T47D (cell line): ENCODE measurements around the gene BCCIP.

Experiments
- DNase-seq, 2 experiments: peaks; one replicate each; pipeline versions ENCODE4 v3.0.0 to v3.0.0-alpha.2; 2011 to 2012; ENCODE audit warnings: low read depth in 1 of 2, low spot score in 1 of 2
- JUND ChIP-seq: IDR thresholded peaks from 2 replicates; pipeline ENCODE4 v1.6.1; 2012; ENCODE audit warnings: low read depth
- in situ Hi-C: cut with HindIII; loops from 2 replicates; pipeline ENCODE4 v1.10.0; 2016; ENCODE audit warnings: low sequenced_read_pairs, low pct_unique_long_range_greater_than_20kb

BCCIP gene

DNA sequence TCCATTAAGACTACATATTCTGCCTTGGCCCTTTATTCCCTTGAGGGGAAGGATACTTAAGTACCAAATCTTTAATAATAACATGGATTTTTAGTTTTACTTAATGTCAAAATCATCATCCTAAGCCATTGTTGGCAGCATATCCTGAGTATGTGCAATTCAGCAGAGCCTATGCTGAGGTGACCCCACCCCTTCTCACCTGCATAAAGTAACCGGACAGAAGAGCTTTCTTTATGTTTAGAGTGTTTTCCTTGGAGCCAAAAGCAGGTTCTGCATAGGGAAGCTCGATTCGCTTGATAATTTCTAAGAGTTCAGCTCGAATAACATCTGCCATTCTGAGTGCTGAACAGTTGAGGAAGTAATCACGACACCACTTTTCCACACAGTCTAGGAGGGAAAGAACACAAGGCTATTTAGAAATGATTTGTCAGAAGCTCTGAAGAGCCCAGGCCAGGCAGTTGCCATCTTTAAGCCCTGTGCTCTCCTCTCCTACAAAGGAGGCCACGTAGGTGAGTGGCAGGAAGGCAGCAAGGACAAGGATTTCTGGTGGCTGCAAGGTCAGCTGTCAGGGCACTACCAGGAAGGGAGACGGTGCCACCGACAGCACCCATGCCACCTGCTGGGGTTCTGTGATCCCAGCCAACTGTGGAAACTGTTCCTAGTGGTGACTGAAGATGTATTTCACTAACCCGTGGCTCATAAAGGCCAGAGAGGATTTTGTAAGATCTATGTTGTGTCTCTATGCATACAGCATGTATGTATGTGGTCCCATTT lies 15.6 kb downstream of the BCCIP start:
- TF ChIP-seq JUND: no peak
- in situ Hi-C loops: no loop called here
- no peak for DNase-seq

- in situ Hi-C loops: no loop called here
- TF ChIP-seq JUND: no peak
- DNase-seq: no peak
Measured at GRCh38 chr10:125840406-125840805, 17.1 kb downstream of the BCCIP start.

GRCh38 chr10:125840955-125841354 lies 17.6 kb downstream of the BCCIP start:
- no peak for DNase-seq
- in situ Hi-C loops: no loop called here
- TF ChIP-seq JUND: no peak

DNA sequence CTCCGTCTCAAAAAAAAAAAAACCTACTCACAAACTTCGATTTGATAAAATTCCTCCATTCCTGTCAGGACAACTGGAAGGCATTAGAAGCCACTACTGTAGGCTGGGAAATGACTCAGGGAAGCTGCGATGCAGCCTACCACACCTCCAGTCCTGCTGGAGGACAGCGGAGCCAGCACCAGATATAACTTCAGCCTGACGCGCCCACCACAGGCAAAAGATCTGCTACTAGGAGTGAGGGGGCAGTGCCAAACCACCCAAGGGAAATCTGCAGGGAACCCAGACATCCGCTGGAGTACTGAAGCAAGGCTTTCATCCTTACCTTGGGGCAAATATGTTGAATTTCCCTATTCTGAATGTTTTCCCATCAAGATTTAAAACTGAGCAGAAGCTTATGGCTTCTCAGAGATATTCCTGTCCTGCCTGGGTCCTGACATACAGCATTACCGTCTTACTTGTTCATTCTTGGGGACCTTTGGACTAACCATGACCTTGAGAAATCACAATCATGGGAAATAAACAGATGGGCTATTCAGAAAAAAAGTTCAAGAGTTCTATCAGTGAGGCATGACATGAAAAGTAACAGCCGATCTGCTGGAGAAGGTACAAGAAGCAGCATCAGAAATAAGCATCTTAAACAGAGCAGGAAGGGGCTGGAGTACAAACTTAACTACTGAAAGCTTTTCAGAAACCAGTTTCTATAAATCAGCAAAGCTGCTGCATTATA lies 20.4 kb downstream of the BCCIP start:
- in situ Hi-C loops: no loop called here
- no peak for DNase-seq
- no peak for TF ChIP-seq JUND

- TF ChIP-seq JUND: no peak
- in situ Hi-C loops: no loop called here
- DNase-seq: no peak
Measured at GRCh38 chr10:125844751-125845221, 21.4 kb downstream of the BCCIP start.

DNA sequence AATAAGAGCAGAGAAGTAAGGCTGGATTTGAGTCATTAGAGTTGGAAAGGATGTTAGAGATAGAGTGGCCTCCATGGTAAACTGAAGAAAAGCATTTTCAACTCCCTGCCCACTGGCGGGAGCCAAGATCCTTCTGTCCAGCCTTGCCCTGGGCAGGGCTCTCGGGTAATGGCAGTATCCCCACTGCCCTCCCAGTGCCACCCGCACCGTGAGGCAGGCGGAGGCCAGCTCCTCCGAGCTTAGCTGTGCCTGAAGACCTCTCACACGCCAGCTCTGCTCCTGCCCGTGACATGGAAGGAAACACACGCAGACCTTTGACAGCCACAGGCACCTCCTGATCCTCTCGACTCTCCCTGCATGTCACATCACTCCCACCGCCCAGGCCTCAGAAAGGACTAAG lies 22.3 kb downstream of the BCCIP start:
- in situ Hi-C loops: no loop called here
- TF ChIP-seq JUND: no peak

GRCh38 chr10:125846894-125847293 lies 23.5 kb downstream of the BCCIP start:
- DNase-seq: no peak
- in situ Hi-C loops: no loop called here
- TF ChIP-seq JUND: no peak

More for the DNA sequence above, 22.3 kb downstream of the BCCIP start:
- no peak for DNase-seq

GRCh38 chr10:125848371-125848770 lies 25.0 kb downstream of the BCCIP start:
- TF ChIP-seq JUND: no peak

GRCh38 chr10:125848857-125849256 lies 25.5 kb downstream of the BCCIP start:
- no peak for TF ChIP-seq JUND
- in situ Hi-C loops: no loop called here
- no peak for DNase-seq

More at GRCh38 chr10:125848371-125848770, 25.0 kb downstream of the BCCIP start:
- in situ Hi-C loops: no loop called here
- DNase-seq: no peak

- no peak for DNase-seq
- TF ChIP-seq JUND: no peak
- in situ Hi-C loops: no loop called here
Measured at GRCh38 chr10:125849448-125849847, 26.1 kb downstream of the BCCIP start.

DNA sequence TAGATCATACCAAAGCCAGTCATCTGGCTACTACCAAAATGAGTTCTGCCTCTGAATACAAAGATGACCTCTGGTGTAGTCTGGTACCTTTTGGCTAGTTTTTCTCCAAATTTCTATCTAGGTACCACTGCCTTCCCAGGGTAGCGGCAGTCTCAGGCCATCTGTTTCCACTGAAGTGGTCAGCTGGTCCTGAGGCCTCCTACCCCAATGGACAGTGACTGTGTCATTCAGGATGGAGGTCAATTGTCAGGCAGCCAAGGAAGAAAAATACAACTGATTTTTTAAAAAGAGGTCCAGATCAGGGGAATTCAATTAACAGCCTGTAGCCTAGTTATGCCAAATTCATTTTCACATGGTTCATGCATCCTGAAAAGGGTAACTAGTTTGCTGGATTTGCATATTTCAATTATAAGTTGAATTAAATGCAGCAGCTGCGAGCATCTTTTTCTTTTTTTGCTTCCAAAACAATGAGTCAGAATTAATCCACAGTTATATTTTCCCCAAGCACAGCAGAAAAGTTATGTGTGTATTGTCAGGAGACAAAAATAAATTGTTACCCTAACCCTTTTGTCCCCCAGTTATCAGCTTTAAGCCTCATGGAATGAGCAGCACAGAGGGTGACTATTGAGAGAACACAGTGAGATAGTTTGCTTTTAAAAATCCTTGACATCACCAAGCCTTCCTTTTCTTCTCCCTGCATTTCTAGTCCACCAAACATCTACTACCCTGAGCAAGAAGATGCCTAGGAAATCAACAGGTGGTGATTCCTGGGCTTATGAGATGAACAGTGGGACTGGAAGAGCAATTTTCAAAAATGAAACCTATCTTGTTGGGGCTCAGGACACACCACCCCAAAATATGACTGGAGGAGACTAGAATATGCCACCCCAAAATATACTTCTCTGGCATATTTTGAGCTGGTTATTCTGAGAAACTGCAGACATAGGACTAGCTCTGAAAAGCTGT lies 27.7 kb downstream of the BCCIP start:
- in situ Hi-C loops: no loop called here
- no peak for TF ChIP-seq JUND
- no peak for DNase-seq

- no peak for DNase-seq
- in situ Hi-C loops: no loop called here
Measured at GRCh38 chr10:125852487-125852886, 29.1 kb downstream of the BCCIP start.

More at GRCh38 chr10:125852487-125852886, 29.1 kb downstream of the BCCIP start:
- no peak for TF ChIP-seq JUND
